GM19238 (cell line): ENCODE measurements around the gene ACP1.

Experiments
- DNase-seq: peaks from one replicate; pipeline ENCODE4 v3.0.0; 2011; ENCODE audit warnings: low spot score; ENCODE audit not compliant: insufficient read length

The ACP1 gene

GRCh38 chr2:255195-255594 is 9.6 kb upstream of the ACP1 start:
- no peak for DNase-seq

GRCh38 chr2:256094-256493 is 8.7 kb upstream of the ACP1 start:
- DNase-seq = no peak

GRCh38 chr2:257429-257828 is 7.3 kb upstream of the ACP1 start:
- no peak for DNase-seq

GRCh38 chr2:257842-258241 is 6.9 kb upstream of the ACP1 start:
- DNase-seq = no peak

GRCh38 chr2:258933-259332 is 5.8 kb upstream of the ACP1 start:
- no peak for DNase-seq

- DNase-seq = no peak
Measured at GRCh38 chr2:259789-260331, 4.9 kb upstream of the ACP1 start.

- no peak for DNase-seq
Measured at GRCh38 chr2:260507-261161, 4.1 kb upstream of the ACP1 start.

- no peak for DNase-seq
Measured at GRCh38 chr2:262117-262516, 2.6 kb upstream of the ACP1 start.

GRCh38 chr2:263022-263738 is 1.6 kb upstream of the ACP1 start:
- DNase-seq = no peak

- no peak for DNase-seq
Measured at GRCh38 chr2:263774-264492, 814 bp upstream of the ACP1 start, which contains the start of gene SH3YL1. SH3YL1 (minus strand) TSS chr2:264032; CDS start chr2:263984, 48 bp downstream.

GRCh38 chr2:268323-268722 is 3.6 kb downstream of the ACP1 start:
- no peak for DNase-seq

- DNase-seq = no peak
Measured at GRCh38 chr2:269356-270030, 4.7 kb downstream of the ACP1 start.

- DNase-seq = no peak
Measured at GRCh38 chr2:270861-271260, 6.1 kb downstream of the ACP1 start.

GRCh38 chr2:271917-272316 is 7.2 kb downstream of the ACP1 start:
- no peak for DNase-seq

GRCh38 chr2:273333-273732 is 8.6 kb downstream of the ACP1 start:
- no peak for DNase-seq

- DNase-seq = no peak
Measured at GRCh38 chr2:274503-274902, 9.8 kb downstream of the ACP1 start.

- DNase-seq = no peak
Measured at GRCh38 chr2:275466-275865, 10.7 kb downstream of the ACP1 start.

- no peak for DNase-seq
Measured at GRCh38 chr2:278312-278926, 13.7 kb downstream of the ACP1 start.

- DNase-seq = no peak
Measured at GRCh38 chr2:278927-279320, 14.2 kb downstream of the ACP1 start.

- DNase-seq = no peak
Measured at GRCh38 chr2:279366-279765, 14.6 kb downstream of the ACP1 start.

GRCh38 chr2:279956-280649 is 15.4 kb downstream of the ACP1 start:
- no peak for DNase-seq
